ENCODE results near the gene UFC1. TPM values are rescaled to one million over a fixed set of nuclear protein-coding genes. Genes with fewer than 3 reads are reported as not detected.

The UFC1 gene
- total RNA-seq, 4 donors from 2014 or later, result 34.1 to 51.5 (median 37.6) TPM

- no peaks in the 10 kb centered on the region for H3K9me3 ChIP-seq
- no peak for TF ChIP-seq POLR2A (IDR thresholded peaks at IDR 0.05)
- no peak for TF ChIP-seq EP300 (IDR thresholded peaks at IDR 0.05)
- TF ChIP-seq CTCF (IDR thresholded peaks at IDR 0.05), result no peak
- WGBS, 2 donors, result 31% methylated on average over 2 of the region's 2 CpGs
- H3K4me3 ChIP-seq, result no peak overlapping the region
- peaks cover 0 to 32% (median 12%) of the 10 kb centered on the region in 4 donors for H3K4me1 ChIP-seq
- peaks cover 0 to 3% (median 0%) of the 10 kb centered on the region in 3 donors for H3K36me3 ChIP-seq
- peak overlapping the region in 3 of 4 donors; percentile 56 to 73 (median 62) for H3K27ac ChIP-seq
- no peaks in the 10 kb centered on the region for H3K27me3 ChIP-seq
- no peak for DNase-seq (ENCODE audit: low spot score in 2 of 2)
These were observed 32.0 kb downstream of the UFC1 start for GRCh38 chr1:161185732-161186311.

GRCh38 chr1:161187311-161187710 is 33.5 kb downstream of the UFC1 start:
- DNase-seq (ENCODE audit: low spot score in 2 of 2), result no peak
- TF ChIP-seq EP300 (IDR thresholded peaks at IDR 0.05), result no peak
- no peak for TF ChIP-seq CTCF (IDR thresholded peaks at IDR 0.05)
- TF ChIP-seq POLR2A (IDR thresholded peaks at IDR 0.05), result no peak
- H3K27ac ChIP-seq, result no peak overlapping the region

DNA sequence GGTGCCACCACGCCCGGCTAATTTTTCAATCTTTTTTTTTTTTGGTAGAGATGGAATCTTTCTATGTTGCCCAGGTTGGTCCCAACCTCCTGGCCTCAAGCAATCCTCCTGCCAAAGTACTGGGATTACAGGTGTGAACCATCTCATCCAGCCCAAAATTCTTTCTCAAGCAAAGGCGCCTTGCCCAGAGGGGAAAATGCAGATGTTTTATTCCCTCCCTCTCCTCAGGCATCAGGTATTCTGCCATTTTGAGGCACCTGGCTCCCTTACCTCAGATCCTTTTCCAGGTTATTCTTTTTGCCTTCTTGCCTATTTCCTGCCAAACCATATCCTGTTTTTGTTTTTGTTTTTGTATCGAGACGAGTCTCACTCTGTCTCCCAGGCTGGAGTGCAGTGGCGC is 34.6 kb downstream of the UFC1 start:
- Histone ChIP-seq H3K27ac (no peak overlapping the region), H3K36me3 (peaks cover 0 to 17% (median 0%) of the 10 kb centered on the region in 3 donors), H3K27me3 (no peaks in the 10 kb centered on the region), H3K4me3 (no peak overlapping the region), H3K4me1 (peaks cover 0 to 37% (median 22%) of the 10 kb centered on the region in 4 donors), H3K9me3 (no peaks in the 10 kb centered on the region)
- DNase-seq (ENCODE audit: low spot score in 2 of 2), result no peak
- 72 to 82% methylated on average over 6 of the region's 6 CpGs for WGBS, 2 donors
- TF ChIP-seq EP300 (IDR thresholded peaks at IDR 0.05), result no peak
- no peak for TF ChIP-seq CTCF (IDR thresholded peaks at IDR 0.05)
- TF ChIP-seq POLR2A (IDR thresholded peaks at IDR 0.05), result no peak

More at GRCh38 chr1:161187311-161187710, 33.5 kb downstream of the UFC1 start:
- Histone ChIP-seq H3K4me1 (peaks cover 0 to 30% (median 13%) of the 10 kb centered on the region in 4 donors), H3K9me3 (no peaks in the 10 kb centered on the region), H3K4me3 (no peak overlapping the region), H3K36me3 (peaks cover 0 to 17% (median 0%) of the 10 kb centered on the region in 3 donors), H3K27me3 (no peaks in the 10 kb centered on the region)
- 70 to 72% methylated on average over 3 of the region's 3 CpGs for WGBS, 2 donors

GRCh38 chr1:161189036-161189435 is 35.3 kb downstream of the UFC1 start:
- no peak overlapping the region for H3K4me3 ChIP-seq
- H3K36me3 ChIP-seq, result peaks cover 0 to 17% (median 0%) of the 10 kb centered on the region in 3 donors
- no peak for DNase-seq (ENCODE audit: low spot score in 2 of 2)
- H3K27ac ChIP-seq, result peak overlapping the region in 1 of 4 donors; percentile 26
- peaks cover 0 to 43% (median 25%) of the 10 kb centered on the region in 4 donors for H3K4me1 ChIP-seq
- no peak for TF ChIP-seq POLR2A (IDR thresholded peaks at IDR 0.05)
- peak in 1 of 2 donors; percentile 50 for TF ChIP-seq EP300 (IDR thresholded peaks at IDR 0.05)
- no peak for TF ChIP-seq CTCF (IDR thresholded peaks at IDR 0.05)
- H3K27me3 ChIP-seq, result no peaks in the 10 kb centered on the region
- H3K9me3 ChIP-seq, result no peaks in the 10 kb centered on the region
- 78 to 83% methylated on average over 5 of the region's 5 CpGs for WGBS, 2 donors

GRCh38 chr1:161190962-161191521 is 37.3 kb downstream of the UFC1 start:
- no peaks in the 10 kb centered on the region for H3K9me3 ChIP-seq
- no peak for DNase-seq (ENCODE audit: low spot score in 2 of 2)
- H3K4me1 ChIP-seq, result peaks cover 0 to 46% (median 30%) of the 10 kb centered on the region in 4 donors
- no peaks in the 10 kb centered on the region for H3K27me3 ChIP-seq
- H3K27ac ChIP-seq, result peak overlapping the region in 2 of 4 donors; percentile 8 to 28
- whole genome bisulfite sequencing, 2 donors, result 42 to 55% methylated on average over 20 to 21 of the region's 22 CpGs
- no peak for TF ChIP-seq POLR2A (IDR thresholded peaks at IDR 0.05)
- TF ChIP-seq CTCF (IDR thresholded peaks at IDR 0.05), result no peak
- TF ChIP-seq EP300 (IDR thresholded peaks at IDR 0.05), result no peak
- H3K36me3 ChIP-seq, result peaks cover 0 to 17% (median 0%) of the 10 kb centered on the region in 3 donors
- H3K4me3 ChIP-seq, result no peak overlapping the region

Measured in tibial nerve (tissue), 4 donors.